NCI-H2029 (cell line): ENCODE results near the gene LIN7A.

Source experiments
- DNase-seq: peaks from one replicate; lab custom pipeline; 2025; lab: John Stamatoyannopoulos, UW

The LIN7A gene

DNA sequence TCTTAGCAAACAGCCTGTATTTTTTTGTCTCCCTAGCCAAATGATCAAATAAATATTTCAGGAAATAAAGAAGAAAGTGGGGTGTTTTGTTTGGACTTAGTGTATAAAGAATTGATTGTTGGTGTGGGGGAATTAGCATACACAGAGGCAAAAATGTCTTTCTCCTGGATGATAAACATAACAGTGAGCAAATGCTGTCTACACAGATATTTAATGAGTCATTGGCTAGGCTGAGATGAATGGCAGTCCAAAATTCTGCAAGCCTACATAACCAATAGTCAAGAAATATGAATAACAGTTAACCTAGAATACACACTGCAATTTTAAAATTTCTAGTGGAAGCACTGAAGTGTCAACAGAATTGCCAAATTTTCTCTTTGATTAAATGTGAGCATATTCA, 185.3 kb downstream of the LIN7A start:
- DNase-seq = no peak

DNA sequence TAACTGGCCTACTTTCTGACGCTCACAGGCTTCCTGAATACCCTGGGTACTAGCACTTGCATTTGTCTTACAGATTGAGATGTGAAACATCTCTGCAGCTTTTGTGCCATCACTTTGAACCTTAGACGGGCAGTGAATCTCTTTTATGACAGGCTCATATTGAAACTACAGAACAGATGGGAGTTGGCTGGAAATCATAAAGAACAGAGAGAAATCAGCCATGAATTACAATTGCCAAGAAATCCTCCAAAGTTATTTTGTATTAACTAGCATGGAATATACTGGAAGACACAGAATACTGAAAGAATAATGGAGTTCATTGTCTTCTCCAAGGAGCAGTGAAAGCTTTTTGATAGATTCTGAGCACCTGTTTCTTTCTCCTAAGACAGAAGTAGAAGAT, 188.3 kb downstream of the LIN7A start:
- no peak for DNase-seq

DNA sequence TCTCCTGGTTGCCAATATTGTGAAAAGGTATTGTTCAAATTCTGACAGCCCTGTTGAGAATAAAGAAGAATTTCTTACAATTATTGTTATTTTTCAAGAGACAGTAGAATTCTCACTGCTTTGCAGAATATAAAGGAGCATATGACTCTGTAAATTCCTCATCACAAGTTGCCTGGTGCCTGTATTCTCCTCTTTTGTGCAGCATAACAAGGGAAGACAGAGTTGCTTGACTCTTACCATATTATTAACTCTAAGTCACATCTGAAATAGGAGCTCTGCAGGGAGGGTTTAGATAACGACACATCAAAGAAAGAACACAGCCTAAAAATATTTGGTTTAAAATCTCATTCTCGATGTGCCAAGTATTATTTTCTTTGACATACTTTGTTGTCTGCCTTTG, 189.9 kb downstream of the LIN7A start:
- DNase-seq = no peak

DNA sequence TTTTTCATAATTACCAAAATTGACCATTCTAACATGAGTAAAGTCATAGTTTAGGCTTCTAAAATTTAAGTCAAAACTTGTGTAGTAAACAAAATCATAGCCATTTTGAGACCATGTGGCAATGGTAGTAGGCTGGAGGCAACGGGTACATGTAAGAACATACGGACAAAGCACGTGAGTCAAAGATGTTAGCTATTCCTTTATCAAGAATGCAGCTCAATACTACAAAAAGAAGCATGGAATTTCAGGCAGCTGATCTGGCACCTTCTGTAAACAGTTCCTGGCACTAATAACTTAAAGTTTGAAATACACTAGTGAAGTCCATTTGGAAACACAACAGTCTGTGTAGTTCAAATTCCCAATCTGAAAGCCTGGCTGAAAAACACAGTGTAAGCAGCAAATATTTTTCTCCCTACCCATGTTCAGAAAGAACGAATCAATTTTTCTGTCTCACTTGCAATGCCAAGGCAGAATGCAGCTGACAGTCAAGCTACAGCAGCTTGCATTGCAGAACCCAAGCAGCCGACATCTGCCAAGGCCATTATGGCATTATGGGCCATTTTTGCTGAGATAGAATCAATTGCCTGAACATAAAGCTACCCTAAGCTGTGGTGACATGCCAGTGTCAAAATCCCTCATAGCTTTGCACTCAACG, 191.8 kb downstream of the LIN7A start:
- no peak for DNase-seq
